Activated CD8-positive, alpha-beta memory T cell treated with anti-CD3 and anti-CD28 coated beads for 36 hours (primary cell): ENCODE data around the gene THSD7B. TPM values are rescaled to one million over a fixed set of nuclear protein-coding genes. Genes with fewer than 3 reads are reported as not detected.
"Not testable (repeated sequence)": the region's sequence is repeated elsewhere in the genome, so short reads cannot be mapped to it uniquely, and the experiment has no call there.

ENCODE experiments used
- CTCF ChIA-PET: fragments of 350-600 bp; sonication (Branson Sonifier 250); formaldehyde crosslinking; loops from one replicate; lab custom pipeline; 2021; ENCODE audit warnings: antibody characterized with exemption; lab: Charles Lee
- POLR2A ChIA-PET: fragments of 350-600 bp; sonication (Branson Sonifier 250); formaldehyde crosslinking; loops from one replicate; lab custom pipeline; 2021; ENCODE audit warnings: antibody characterized with exemption; lab: Charles Lee
- total RNA-seq, 2 experiments: library from RNA; stranded (reverse); gene quantifications; one replicate each; pipeline ENCODE4 v1.2.3, GENCODE V29; 2021

Gene THSD7B
- total RNA-seq, 2 experiments from 2014 or later: not detected

DNA sequence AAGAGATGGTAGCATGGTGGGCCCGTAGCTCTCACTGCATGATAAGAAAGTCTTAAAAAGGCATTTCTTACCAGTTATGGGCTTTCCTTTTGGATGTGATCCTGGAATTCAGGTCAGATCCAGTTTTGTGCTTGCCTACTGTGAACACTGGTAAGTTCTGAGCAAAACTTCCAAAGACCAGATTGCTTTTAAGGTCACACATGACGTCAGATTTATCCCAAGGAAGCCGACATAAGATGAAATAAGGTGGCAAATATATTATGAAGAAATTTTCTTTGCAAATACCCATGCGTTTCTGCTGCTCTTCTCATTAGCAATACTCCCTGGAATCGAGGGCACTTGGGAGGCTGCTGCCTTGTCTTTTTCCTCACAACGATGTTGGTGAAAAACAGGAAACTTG is 782.5 kb downstream of the THSD7B start:
- ChIA-PET CTCF (no interaction called here), POLR2A (no interaction called here)

DNA sequence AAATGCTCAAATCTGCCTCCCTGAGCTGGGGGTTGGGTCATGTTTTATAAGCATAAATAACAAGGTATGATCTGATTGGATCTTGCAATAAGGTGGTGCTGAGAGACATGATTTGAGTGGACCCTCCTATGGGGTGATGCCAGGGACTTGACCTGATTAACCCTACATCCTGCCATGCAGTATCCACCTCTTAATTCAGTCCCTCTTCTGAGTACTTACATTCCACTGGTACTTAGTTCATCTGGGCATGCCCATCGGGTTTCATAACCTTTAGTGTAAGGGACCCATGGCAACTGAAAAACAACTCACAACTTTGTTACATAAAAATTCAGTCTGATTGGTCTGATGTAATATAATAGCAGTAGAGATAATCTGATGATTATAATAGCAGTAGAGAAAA is 801.0 kb downstream of the THSD7B start:
- CTCF ChIA-PET: no interaction called here

DNA sequence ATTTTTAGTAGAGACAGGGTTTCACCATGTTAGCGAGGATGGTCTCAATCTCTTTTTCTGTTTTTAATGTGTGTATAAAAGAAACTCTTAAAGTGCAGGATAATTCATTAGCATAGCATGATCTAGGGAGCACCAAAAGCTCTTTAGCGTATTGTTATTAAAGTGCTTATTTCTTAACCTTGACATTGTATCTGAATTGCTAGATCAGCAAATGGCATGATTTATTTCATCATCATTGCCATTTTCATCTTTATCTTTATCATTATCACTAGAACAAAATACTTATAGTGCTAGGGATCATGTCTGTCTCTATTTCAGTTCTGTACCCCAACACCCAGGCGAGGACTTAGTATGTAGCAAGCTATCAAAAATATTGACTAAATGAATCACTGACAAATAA is 805.1 kb downstream of the THSD7B start:
- ChIA-PET CTCF (no interaction called here), POLR2A (no interaction called here)

More for the DNA sequence above, 801.0 kb downstream of the THSD7B start:
- POLR2A ChIA-PET: no interaction called here

DNA sequence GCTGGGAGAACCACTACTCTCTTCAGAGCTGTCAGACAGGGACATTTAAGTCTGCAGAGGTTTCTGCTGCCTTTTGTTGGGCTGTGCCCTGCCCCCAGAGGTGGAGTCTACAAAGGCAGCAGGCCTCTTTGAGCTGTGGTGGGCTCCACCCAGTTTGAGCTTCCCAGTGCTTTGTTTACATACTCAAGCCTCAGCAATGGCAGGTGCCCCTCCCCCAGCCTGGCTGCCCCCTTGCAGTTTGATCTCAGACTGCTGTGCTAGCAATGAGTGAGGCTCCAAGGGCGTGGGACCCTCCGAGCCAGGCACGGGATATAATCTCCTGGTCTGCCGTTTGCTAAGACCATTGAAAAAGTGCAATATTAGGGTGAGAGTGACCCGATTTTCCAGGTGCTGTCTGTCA is 822.5 kb downstream of the THSD7B start:
- POLR2A ChIA-PET, CTCF ChIA-PET: not testable (repeated sequence)

DNA sequence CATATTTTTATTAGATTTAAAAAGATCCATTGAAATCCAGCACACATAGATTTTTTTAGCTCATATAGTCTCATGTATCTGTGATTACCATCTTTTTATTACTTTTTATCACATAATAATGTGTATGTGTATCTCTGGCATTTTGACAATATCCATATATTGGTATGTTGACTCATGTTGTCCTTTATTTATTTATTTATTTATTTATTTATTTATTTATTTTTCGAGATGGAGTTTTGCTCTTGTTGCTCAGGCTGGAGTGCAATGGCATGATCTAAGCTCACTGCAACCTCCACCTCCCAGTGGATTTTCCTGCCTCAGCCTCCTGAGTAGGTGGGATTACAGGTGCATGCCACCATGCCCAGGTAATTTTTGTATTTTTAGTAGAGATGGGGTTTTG is 823.2 kb downstream of the THSD7B start:
- POLR2A ChIA-PET, CTCF ChIA-PET: not testable (repeated sequence)

DNA sequence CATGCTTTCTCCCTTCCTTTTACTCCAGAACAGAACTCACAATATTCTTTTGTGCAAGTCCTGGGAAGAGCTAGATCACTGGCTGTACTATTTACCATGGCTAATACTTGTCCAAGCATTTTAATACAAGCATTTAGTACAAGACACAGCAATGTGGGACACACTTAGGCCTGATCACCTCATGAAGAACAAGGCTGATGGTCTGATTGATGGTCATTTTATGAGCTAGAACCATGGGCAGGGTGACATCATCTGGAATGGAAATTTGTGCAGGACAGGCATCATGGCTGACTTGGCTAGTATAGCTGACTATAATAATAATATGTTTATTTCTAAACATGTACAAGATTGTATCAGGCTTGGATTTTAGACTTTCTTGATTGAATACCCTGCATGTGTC is 824.8 kb downstream of the THSD7B start:
- ChIA-PET POLR2A (no interaction called here), CTCF (no interaction called here)

DNA sequence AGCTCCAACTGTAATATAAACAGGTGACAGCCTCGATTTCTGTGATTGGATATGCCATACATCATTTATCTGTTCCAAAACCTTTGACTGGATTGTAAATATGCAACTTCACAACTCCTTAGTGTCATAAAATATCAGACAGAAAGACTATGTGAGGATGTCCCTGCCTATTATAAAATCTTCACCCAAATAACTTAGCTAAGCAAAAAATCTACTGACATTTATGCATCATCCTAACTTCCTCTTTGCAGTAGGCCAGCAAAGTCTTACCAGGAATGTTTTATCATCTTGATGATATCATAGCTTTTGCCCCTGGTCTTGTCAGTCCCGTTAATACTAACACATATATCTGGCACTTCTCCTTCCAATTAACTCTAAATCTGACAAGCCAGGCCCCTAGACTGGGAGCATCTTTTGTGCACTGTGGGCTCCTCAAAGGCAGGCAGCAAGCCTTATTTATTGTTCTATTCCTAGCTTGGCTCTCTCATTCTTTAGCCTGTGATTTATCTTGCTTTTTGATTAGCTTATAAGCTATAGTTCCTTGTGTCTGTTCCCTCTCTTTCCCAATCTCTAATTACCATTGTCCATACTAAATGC is 842.5 kb downstream of the THSD7B start:
- CTCF ChIA-PET: no interaction called here
- POLR2A ChIA-PET: no interaction called here

DNA sequence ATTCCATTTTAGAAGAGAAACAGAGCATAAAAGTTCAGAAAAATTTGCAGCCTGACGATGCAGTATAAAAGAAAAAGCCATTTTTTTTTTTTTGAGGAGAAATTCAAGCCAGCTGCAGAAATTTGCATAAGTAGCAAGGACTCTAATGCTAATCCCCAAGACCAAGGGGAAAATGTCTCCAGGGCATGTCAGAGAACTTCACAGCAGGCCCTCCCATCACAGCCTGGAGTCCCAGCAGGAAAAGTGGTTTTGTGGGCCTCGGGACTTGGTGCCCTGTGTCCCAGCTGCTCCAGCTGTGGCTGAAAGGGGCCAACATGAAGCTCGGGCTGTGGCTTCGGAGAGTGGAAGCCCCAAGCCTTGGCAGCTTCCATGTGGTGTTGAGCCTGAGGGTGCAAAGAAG is 873.6 kb downstream of the THSD7B start:
- CTCF ChIA-PET: no interaction called here
- POLR2A ChIA-PET: no interaction called here

DNA sequence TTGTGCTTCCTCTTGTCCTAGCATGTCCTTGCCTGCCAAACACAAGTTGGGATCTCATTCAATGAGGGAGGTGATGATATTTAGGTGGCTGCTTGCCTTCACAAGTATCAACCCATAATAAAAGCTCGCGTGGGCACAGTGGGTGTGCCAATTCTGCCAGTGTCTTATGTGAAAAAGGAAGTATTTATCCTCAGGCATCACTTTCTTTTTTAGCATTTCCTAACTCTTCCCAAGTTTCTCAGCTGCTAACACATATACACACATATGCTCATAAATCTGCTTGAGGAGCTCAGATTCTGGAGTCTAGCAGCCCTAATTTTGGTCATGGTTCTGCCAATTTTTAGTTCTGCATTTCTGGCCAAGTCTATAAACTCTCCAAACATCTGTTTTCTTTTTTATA is 879.4 kb downstream of the THSD7B start:
- POLR2A ChIA-PET: no interaction called here
- CTCF ChIA-PET: no interaction called here

DNA sequence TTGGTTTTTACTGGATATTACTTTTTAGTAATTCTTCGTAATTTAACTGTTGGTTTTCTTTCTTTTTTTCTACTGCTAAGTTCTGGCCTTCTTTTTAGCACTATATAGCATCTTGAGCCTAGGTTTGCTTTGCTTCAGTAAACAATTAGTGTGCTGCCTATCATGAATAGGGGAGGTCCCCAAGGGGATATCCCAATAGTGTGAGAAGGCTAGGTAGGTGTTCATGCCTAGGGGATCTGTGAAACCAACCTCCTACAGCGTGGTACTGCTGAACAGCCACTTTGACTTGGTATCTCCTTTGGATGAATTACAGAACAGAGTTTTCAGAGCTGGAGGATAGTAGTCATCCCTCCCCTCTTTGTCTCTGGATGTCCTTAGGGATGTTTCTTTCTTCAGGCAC is 888.7 kb downstream of the THSD7B start:
- ChIA-PET POLR2A (no interaction called here), CTCF (no interaction called here)

DNA sequence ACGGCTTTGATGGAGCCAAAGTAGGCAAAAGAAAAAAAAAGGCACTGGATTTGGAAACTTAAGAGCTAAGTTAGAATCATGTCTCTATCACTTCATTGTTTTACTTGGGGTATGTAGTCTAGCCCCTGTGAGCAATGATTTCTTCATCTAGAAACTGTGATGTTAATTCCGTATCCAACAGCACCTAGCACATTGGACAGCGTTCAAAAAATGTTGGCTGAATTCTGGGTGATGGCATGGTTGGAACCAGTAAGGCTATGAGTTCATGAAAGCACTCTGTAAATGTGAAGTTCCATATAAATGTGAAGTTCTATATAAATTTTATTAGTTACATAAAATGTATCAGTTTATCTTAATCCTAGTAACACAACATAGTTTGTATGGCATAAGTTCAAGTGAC is 890.5 kb downstream of the THSD7B start:
- CTCF ChIA-PET: no interaction called here
- POLR2A ChIA-PET: no interaction called here

DNA sequence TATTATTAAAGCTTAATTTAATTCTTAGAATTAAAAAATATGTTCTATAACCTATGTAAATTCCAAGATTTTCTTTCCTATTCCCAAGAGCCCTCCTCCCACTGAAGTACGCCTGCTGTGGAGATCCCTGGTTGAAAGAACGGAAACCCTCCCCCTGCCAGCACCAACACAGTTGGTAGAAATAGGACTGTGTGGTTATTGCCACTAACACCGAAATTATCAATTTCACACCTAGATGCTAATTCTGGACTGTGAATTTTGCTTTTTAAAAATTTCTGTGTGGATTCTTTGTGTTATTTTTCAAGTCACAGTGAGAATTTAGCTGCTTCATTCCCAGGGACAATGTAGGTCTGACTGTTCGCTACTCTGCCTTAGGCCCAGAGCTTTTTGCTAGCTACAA is 893.1 kb downstream of the THSD7B start:
- ChIA-PET POLR2A (no interaction called here), CTCF (no interaction called here)

DNA sequence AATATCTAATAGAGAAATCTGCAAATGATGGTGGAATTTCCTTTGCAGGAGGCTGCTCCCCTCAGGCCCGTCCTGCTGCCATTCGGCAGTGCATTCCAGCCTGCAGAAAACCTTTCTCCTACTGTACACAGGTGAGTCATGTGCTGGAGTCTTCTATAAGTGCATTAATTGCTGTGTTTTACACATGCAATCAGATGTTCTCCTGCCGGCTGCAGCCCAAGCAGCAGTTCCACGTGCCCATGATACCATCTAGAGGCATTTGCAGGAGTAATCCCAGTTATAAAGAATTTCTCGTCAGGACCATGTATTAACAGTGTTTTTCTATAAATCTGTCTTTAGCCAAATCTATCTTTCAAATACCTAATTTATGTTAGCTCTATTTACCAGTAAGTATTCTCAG is 894.3 kb downstream of the THSD7B start:
- CTCF ChIA-PET: no interaction called here

DNA sequence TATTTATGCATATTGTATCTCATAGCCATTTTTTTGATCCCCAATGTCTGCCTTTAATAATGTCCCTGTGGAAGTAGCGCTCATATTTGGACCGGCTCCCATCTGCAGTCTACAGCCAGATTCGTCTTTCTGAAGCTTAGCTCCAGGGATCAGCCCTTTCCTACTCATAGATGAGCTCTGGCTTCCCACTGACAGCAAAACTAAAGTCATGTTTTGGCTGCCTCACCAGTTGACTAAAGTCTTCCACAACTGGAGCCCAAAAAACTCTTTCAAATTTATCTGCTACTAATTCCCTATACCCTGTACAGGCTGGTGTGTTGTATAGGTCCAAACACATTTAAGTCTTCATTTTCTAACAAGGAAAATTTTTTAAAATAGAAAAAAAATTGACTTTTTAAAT is 904.8 kb downstream of the THSD7B start:
- ChIA-PET CTCF (no interaction called here), POLR2A (no interaction called here)

More for the DNA sequence above, 894.3 kb downstream of the THSD7B start:
- POLR2A ChIA-PET: no interaction called here

DNA sequence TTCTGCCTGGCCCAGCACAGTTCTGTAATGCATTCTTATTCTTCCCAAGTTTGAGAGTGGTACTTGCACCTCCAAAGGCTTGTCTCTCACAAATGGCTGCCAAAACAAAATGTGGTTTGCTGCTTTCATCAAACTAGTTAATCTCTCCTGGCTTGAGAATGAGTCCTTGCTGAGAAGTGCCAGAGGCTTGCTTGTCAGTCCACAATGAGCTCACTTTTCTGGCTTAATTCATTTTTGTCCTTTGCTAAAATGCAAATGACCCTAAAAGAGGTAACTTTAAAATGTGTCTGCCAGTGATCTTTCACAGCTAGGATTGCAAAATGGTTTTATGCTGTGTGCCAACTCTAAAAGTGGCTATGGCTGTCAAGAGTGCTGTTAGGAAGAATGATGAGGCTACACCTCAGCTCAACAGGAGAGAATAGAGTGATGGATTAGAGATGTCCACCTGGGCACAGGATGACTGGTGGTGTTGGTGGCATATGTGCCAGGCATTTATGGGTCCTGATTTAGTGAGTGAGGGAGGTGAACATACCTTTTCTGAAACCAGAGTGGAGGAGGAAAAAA is 907.7 kb downstream of the THSD7B start:
- ChIA-PET POLR2A (no interaction called here), CTCF (no interaction called here)

DNA sequence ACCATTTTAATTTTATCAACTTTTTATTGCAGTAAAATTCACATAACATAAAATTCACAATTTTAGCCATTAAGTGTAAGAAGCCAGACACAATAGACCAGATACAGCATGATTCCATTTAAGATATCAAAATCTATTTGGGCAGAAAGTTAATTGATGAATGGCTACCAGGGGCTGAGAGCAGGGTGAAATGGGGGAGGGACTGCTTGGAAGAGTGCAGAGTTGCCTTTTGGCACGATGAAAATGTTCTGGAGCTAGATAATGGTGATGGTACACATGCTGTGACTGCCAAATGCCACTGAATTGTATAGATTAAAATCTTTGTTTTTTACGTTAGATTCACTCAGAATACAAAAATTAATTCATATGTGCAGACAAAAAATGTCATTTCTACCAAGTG is 909.6 kb downstream of the THSD7B start:
- CTCF ChIA-PET: no interaction called here
- POLR2A ChIA-PET: no interaction called here

DNA sequence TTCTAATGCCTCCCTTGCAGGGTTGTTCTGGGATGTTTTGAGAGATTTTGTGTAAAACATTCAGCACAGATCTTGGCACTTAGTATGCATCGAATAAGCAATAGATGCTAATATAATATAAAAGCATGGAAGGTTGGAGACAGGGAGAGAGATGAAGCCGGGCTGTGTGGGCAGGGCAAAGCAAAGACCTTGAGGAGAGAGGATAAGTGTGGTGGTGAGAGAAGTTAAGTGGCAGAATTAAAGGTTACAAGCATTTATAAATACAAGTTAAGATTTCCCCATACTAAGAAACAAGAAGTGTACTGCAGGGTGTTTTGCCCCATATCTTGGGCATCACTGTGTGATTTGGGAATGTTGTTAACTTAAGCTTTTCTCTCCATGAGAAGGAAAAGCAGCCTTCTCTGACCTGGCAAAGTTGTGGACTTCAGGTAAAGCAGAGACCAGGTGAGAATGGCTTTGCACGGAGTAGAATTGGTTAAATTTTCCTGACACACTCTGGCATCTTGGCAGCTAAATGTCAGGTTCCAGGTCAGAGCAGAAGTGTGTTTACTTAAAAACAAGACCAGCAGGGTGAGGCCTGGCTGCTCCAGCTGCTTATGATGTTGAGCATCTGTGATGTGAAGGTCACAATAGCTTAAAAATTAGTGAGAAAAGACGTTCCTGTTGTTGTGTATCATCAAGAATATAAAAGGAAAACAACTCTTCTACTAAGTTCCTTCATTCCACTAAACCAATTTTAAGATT is 910.4 kb downstream of the THSD7B start:
- ChIA-PET POLR2A (no interaction called here), CTCF (no interaction called here)

DNA sequence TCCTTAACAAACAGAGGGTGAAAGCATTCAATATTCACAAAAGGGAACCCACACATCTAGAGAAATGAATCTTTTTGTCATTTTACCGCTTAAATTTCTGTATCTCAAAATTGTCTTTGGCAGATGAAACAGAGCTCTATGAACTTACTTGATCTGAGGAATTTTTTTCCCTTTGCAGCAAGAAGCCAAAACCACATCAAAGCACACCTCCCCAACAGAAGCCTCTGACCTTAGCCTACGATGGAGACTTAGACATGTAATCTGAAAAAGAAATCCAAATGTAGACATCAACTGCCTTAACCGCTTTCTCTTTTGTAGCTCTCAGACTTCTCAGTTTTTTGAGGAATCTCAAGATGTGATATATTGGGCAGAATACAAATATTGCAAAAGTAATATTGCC is 911.0 kb downstream of the THSD7B start:
- CTCF ChIA-PET: no interaction called here
- POLR2A ChIA-PET: no interaction called here

DNA sequence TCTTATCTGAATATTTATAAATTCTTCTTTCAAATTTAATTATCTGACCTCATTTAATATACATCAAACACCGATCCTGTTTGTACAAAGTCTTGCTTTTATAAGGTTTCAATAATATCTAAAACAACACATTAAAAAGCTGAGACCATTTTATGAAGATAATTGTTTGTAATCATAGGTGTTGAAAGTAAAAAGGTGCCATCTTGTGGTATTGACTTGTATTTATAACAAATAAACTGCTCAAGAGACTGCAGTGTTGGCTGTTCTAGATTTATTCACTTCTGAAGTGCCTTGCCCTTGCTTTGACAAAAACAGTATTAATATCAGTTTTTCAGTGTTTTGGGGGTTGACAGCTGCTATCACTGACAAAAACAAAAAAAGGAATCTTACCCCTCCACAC is 912.1 kb downstream of the THSD7B start:
- ChIA-PET CTCF (no interaction called here), POLR2A (no interaction called here)

DNA sequence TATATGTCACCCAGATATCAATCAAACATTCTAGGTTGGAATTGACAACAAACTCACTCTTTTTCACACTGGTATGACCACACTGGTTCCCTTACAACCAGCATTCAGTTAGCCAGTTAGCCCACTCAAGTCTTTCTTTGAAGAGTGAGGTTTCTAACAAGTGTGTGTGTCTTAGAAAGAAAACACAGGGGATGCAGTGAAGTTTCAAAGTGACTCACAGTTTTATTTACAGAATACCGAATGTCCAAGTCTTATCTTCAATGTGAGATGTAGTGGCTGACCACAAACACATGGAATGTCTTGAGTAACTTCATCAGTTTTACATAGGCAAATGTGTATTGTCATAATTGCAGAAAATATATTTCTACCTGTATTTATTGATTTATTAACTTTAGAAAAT is 924.2 kb downstream of the THSD7B start:
- ChIA-PET CTCF (no interaction called here), POLR2A (no interaction called here)

DNA sequence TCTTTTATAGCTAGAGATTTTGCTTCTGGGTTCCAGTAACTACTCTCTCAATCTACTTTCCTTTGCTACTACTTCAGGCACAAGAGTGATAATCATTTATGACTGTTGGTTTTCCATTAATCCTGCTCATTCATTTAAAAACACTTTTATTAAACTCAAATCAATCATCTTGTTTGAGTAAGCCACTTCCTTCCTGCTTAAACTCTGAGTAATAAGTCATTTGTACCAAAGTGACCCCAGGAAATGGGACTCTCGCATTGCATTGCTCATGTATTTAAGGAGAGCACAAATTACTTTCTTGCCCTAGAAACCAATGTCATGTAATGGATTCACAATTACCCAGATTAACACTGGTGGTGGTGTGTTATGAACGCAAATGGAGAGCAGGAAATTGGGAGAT is 928.2 kb downstream of the THSD7B start:
- CTCF ChIA-PET: no interaction called here
- POLR2A ChIA-PET: interaction anchor here (0.6 kb wide), 1 partner anchor 1025 kb away, joined by 6 read pairs; no protein-coding TSS in a partner anchor
